DND-41 (cell line): Measurements from ENCODE around the gene ASB18.

Experiments used
- CTCF ChIP-seq: IDR thresholded peaks from 2 replicates; pipeline ENCODE4 v1.5.1; 2012; ENCODE audit warnings: borderline replicate concordance, low read length, moderate library complexity, mild to moderate bottlenecking; ENCODE audit not compliant: poor library complexity, severe bottlenecking; ENCODE audit errors: extremely low read depth
- EZH2 ChIP-seq: IDR thresholded peaks from 3 replicates; pipeline ENCODE4 v1.6.1; 2012; ENCODE audit warnings: borderline replicate concordance, low read depth, mild to moderate bottlenecking, moderate library complexity, low read length, inconsistent platforms; ENCODE audit not compliant: severe bottlenecking

DNA sequence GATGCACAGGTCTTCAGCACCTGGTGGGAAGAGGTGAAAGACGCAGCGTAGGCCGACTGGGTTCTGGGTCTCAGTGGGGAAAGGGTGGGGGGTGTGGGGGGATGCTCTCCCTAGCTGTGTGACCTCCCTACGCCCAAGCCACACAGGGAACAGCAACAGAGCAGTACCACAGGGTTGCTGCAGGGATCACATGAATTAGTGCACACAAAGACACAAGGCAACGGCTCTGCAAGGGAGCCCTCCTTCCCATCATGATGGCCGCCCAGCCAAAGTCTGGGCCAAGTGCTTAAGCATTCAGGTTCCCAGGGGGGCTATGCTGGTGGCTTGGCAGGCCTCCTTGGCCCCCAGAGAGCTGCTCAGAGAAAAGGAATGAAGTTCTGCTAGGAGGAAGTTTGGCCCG is 67.8 kb downstream of the ASB18 start:
- no peak for TF ChIP-seq CTCF
- no peak for TF ChIP-seq EZH2
